Spleen (tissue), 11 donors: ENCODE data around the gene DNAJB1. TPM values are rescaled to one million over a fixed set of nuclear protein-coding genes. Genes with fewer than 3 reads are reported as not detected.
A peak's percentile ranks its signal among the peaks of the same experiment; 100 is the strongest.

ENCODE experiments used
- DNase-seq: peaks from one replicate; pipeline ENCODE4 v3.0.0-alpha.2; 2020
- H3K27ac ChIP-seq, 8 donors: fragments of 200-600 bp; sonication (generic) in 7 of 8; 1 replicate in 4 of 8; 2 replicates in 4 of 8; pipeline versions ENCODE4 v1.5.0 to v1.8.0; 2016 to 2021; ENCODE audit warnings: inconsistent platforms in 4 of 8, mild to moderate bottlenecking in 4 of 8, moderate library complexity in 1 of 8
- H3K27me3 ChIP-seq, 7 donors: fragments of 200-600 bp; sonication (generic) in 6 of 7; replicated peaks in 1 of 7; 1 replicate in 4 of 7; 2 replicates in 3 of 7; pipeline versions ENCODE4 v1.5.0 to v1.8.0; 2016 to 2021; ENCODE audit warnings: inconsistent platforms in 3 of 7, mild to moderate bottlenecking in 1 of 7
- H3K36me3 ChIP-seq, 6 donors: fragments of 200-600 bp; sonication (generic) in 5 of 6; 1 replicate in 4 of 6; 2 replicates in 2 of 6; pipeline versions ENCODE4 v1.5.0 to v1.8.0; 2016 to 2021; ENCODE audit warnings: inconsistent platforms in 2 of 6
- H3K4me1 ChIP-seq, 6 donors: fragments of 200-600 bp; sonication (generic) in 5 of 6; 1 replicate in 3 of 6; 2 replicates in 3 of 6; pipeline versions ENCODE4 v1.5.0 to v1.8.0; 2016 to 2021; ENCODE audit warnings: inconsistent platforms in 3 of 6
- H3K4me3 ChIP-seq, 8 donors: fragments of 200-600 bp; sonication (generic) in 7 of 8; 1 replicate in 4 of 8; 2 replicates in 4 of 8; pipeline versions ENCODE4 v1.5.0 to v1.8.0; 2016 to 2021; ENCODE audit warnings: inconsistent platforms in 4 of 8, mild to moderate bottlenecking in 4 of 8, moderate library complexity in 2 of 8
- H3K9me3 ChIP-seq, 8 donors: fragments of 200-600 bp; sonication (generic) in 7 of 8; 1 replicate in 4 of 8; 2 replicates in 4 of 8; pipeline versions ENCODE4 v1.5.0 to v1.8.0; 2016 to 2021; ENCODE audit warnings: inconsistent platforms in 4 of 8
- POLR2A ChIP-seq, 3 donors: fragments of 450-650 bp; IDR thresholded peaks; one replicate each; pipeline ENCODE4 v1.5.1; 2017; ENCODE audit warnings: antibody characterized with exemption in 3 of 3, mild to moderate bottlenecking in 1 of 3
- POLR2AphosphoS5 ChIP-seq, 3 donors: sonication (generic); formaldehyde crosslinking; IDR thresholded peaks; one replicate each; pipeline ENCODE4 v1.5.1; 2017; ENCODE audit warnings: antibody characterized with exemption in 3 of 3
- WGBS, 5 donors: extraction: QIAGEN DNeasy Blood & Tissue Kit in 3 of 5; methylation state at CpG; one replicate each; pipeline versions ENCODE4 v1.1.5 to v1.1.7; 2013 to 2018; 5-methylcytosine and 5-hydroxymethylcytosine counted together
- intact Hi-C: fragments of 100-400 bp; cut with DNase I; formaldehyde crosslinking; loops from one replicate; pipeline ENCODE4 v1.15.0; 2023; ENCODE audit warnings: low total_unique reads
- polyA plus RNA-seq, 3 donors: library from polyadenylated mRNA; stranded (reverse); fragments of 200-250 nt; gene quantifications; one replicate each; pipeline ENCODE4 v1.2.1, GENCODE V29; 2013
- total RNA-seq, 7 donors: library from RNA; depleted of rRNA in 3 of 7; stranded (reverse); fragments of >200 nt in 3 of 7; fragmentation: NEBNext Ultra II Directional in 4 of 7; extraction: Animal tissue kit (Norgen Biotek cat#: 25700) in 4 of 7; gene quantifications; one replicate each; pipeline versions ENCODE4 v1.1.0 to v1.2.1, GENCODE V29; 2016 to 2021
- TF ChIP-seq, protein P1 (sequence below), 11 experiments: fragments of 200-600 bp in 7 of 11; fragments of 450-650 bp in 4 of 11; sonication (generic) in 4 of 11; IDR thresholded peaks in 8 of 11; conservative IDR thresholded peaks in 3 of 11; 1 replicate in 7 of 11; 2 replicates in 4 of 11; pipeline versions ENCODE4 v1.4.0 to v1.8.0; 2016 to 2021; ENCODE audit warnings: antibody characterized with exemption in 11 of 11, inconsistent platforms in 4 of 11, mild to moderate bottlenecking in 1 of 11
- donor health status: healthy with polysubstance abuse.
- donor health status: DM: no; HTN: no; CAD: no; lungs with moderate emphysema.
- donor health status: DM: no; HTN: no; CAD: no.
- donor health status: Bipolar disorder and iron deficiency.
- donor health status: healthy.
- donor health status: DM: no; HTN: no; CAD: no.
- donor health status: DM: yes; HTN: yes; CAD: no.

The DNAJB1 gene
- total and polyA plus RNA-seq, 10 donors = 12.6 to 157 (median 39.3) TPM

DNA sequence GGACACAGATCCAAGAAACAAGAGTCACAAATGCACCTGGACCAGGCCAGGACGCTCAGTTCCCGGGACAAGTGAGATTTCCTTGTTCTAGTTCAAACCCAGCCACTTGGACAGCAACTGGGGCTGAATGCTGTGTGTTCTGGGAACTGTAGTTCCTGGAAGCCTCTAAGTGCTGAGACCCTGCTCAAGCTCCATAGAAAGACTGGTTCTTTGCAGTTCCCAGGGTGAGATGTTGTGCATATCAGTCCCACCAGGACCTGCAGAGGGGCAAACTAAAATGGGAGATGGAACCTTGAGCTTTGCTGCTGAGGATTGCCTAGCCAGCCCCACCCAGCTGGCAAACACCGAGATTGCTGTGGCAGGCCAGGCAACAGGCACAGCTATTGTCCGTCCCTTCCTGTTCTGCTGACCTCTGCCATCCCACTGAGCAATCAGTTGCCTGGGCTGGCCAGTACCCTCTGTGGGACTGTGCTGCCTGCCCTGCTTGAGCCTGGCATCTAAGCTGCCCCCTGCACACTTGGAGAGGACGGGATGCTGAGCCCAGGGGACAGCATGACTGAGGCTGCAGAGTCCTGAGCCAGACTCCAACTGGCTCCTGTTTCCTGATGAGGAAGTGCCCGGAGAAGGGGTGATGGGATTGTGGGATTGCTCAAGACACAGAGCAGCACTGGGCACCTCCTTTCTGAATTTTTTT lies 20.8 kb downstream of the DNAJB1 start:
- 41 to 77% (median 68%) methylated on average over 6 of the region's 6 CpGs for WGBS, 5 donors
- peaks cover 22 to 44% (median 36%) of the 10 kb centered on the region in 6 donors for H3K4me1 ChIP-seq
- peak overlapping the region in 5 of 8 donors; percentile 75 to 83 (median 77) for H3K27ac ChIP-seq
- H3K36me3 ChIP-seq = peaks cover 0 to 5% (median 0%) of the 10 kb centered on the region in 6 donors
- peak; percentile 65 to 79 (median 71) for TF ChIP-seq POLR2AphosphoS5 (IDR thresholded peaks at IDR 0.05)
- TF ChIP-seq, protein P1, sequence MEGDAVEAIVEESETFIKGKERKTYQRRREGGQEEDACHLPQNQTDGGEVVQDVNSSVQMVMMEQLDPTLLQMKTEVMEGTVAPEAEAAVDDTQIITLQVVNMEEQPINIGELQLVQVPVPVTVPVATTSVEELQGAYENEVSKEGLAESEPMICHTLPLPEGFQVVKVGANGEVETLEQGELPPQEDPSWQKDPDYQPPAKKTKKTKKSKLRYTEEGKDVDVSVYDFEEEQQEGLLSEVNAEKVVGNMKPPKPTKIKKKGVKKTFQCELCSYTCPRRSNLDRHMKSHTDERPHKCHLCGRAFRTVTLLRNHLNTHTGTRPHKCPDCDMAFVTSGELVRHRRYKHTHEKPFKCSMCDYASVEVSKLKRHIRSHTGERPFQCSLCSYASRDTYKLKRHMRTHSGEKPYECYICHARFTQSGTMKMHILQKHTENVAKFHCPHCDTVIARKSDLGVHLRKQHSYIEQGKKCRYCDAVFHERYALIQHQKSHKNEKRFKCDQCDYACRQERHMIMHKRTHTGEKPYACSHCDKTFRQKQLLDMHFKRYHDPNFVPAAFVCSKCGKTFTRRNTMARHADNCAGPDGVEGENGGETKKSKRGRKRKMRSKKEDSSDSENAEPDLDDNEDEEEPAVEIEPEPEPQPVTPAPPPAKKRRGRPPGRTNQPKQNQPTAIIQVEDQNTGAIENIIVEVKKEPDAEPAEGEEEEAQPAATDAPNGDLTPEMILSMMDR (IDR thresholded peaks at IDR 0.05 in 8 of 11, conservative IDR thresholded peaks at IDR 0.05 in 3 of 11) = no peak
- H3K4me3 ChIP-seq = no peak overlapping the region
- H3K9me3 ChIP-seq = no peaks in the 10 kb centered on the region
- H3K27me3 ChIP-seq = no peaks in the 10 kb centered on the region
- peak; percentile 84 for DNase-seq
- intact Hi-C loops = no loop called here

- peak overlapping the region in 4 of 8 donors; percentile 67 to 91 (median 79) for H3K4me3 ChIP-seq
- no peaks in the 10 kb centered on the region for H3K9me3 ChIP-seq
- intact Hi-C loops = no loop called here
- no peaks in the 10 kb centered on the region for H3K27me3 ChIP-seq
- TF ChIP-seq POLR2AphosphoS5 (IDR thresholded peaks at IDR 0.05) (no peak), POLR2A (IDR thresholded peaks at IDR 0.05) (no peak)
- TF ChIP-seq, protein P1 (IDR thresholded peaks at IDR 0.05 in 8 of 11, conservative IDR thresholded peaks at IDR 0.05 in 3 of 11) = no peak
- H3K36me3 ChIP-seq = peaks cover 0 to 11% (median under 1%) of the 10 kb centered on the region in 6 donors
- peak overlapping the region in 5 of 8 donors; percentile 75 to 83 (median 77) for H3K27ac ChIP-seq
- no peak for DNase-seq
- WGBS, 5 donors = 70 to 78% (median 76%) methylated on average over 7 of the region's 7 CpGs
- H3K4me1 ChIP-seq = peaks cover 22 to 44% (median 36%) of the 10 kb centered on the region in 6 donors
Observed at GRCh38 chr19:14496834-14497227, 21.4 kb downstream of the DNAJB1 start.

GRCh38 chr19:14496029-14496833 lies 22.0 kb downstream of the DNAJB1 start, which contains the start of gene GIPC1:
Gene GIPC1, minus strand, starts transcription at chr19:14496127. Its CDS starts 13,151 bp downstream, at chr19:14482976.
- Histone ChIP-seq H3K27ac (peak within 1 kb of the TSS; percentile 3 to 83 (median 75)), H3K9me3 (no peaks in the 10 kb centered on the region)
- WGBS, 5 donors = 6 to 13% (median 7%) methylated on average over 39 to 71 of the region's 71 CpGs

More at GRCh38 chr19:14496029-14496833, 22.0 kb downstream of the DNAJB1 start, which contains the start of gene GIPC1:
- TF ChIP-seq, protein P1 (IDR thresholded peaks at IDR 0.05 in 8 of 11, conservative IDR thresholded peaks at IDR 0.05 in 3 of 11) = peak in 1 of 11 experiments; percentile 18
- TF ChIP-seq POLR2A (IDR thresholded peaks at IDR 0.05) (no peak), POLR2AphosphoS5 (IDR thresholded peaks at IDR 0.05) (peak; percentile 75 to 86 (median 83))
- H3K4me3 ChIP-seq = peak within 1 kb of the TSS; percentile 65 to 91 (median 72)
- H3K4me1 ChIP-seq = peaks cover 22 to 44% (median 36%) of the 10 kb centered on the region in 6 donors
- H3K27me3 ChIP-seq = no peaks in the 10 kb centered on the region
- intact Hi-C loops = no loop called here
- peaks cover 0 to 17% (median 4%) of the 10 kb centered on the region in 6 donors for H3K36me3 ChIP-seq
- DNase-seq = peak; percentile 93
